Endothelial cell of hepatic sinusoid (primary cell): ENCODE results near the gene BSN.

Experiments
- in situ Hi-C: cut with HindIII; loops from 2 replicates; pipeline ENCODE4 v1.10.0; 2017; ENCODE audit warnings: low sequenced_read_pairs

The BSN gene

DNA sequence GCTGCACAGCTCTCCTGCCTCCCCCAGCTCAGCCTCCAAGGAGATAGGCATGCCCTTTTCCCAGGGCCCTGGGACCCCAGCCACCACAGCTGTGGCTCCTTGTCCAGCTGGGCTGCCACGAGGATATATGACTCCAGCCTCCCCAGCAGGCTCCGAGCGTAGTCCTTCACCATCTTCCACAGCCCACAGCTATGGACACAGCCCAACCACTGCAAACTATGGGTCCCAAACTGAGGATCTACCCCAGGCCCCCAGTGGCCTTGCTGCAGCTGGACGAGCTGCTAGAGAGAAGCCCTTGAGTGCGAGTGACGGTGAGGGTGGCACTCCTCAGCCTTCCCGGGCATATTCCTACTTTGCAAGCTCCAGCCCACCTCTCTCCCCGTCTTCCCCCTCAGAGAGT, 99.3 kb downstream of the BSN start:
- in situ Hi-C loops = no loop called here

GRCh38 chr3:49654176-49654825, 100.0 kb downstream of the BSN start:
- in situ Hi-C loops = no loop called here

GRCh38 chr3:49654955-49655556, 100.8 kb downstream of the BSN start:
- in situ Hi-C loops = no loop called here

- in situ Hi-C loops = no loop called here
Measured at GRCh38 chr3:49655731-49656285, 101.5 kb downstream of the BSN start.

GRCh38 chr3:49656541-49657112, 102.3 kb downstream of the BSN start:
- in situ Hi-C loops = no loop called here

DNA sequence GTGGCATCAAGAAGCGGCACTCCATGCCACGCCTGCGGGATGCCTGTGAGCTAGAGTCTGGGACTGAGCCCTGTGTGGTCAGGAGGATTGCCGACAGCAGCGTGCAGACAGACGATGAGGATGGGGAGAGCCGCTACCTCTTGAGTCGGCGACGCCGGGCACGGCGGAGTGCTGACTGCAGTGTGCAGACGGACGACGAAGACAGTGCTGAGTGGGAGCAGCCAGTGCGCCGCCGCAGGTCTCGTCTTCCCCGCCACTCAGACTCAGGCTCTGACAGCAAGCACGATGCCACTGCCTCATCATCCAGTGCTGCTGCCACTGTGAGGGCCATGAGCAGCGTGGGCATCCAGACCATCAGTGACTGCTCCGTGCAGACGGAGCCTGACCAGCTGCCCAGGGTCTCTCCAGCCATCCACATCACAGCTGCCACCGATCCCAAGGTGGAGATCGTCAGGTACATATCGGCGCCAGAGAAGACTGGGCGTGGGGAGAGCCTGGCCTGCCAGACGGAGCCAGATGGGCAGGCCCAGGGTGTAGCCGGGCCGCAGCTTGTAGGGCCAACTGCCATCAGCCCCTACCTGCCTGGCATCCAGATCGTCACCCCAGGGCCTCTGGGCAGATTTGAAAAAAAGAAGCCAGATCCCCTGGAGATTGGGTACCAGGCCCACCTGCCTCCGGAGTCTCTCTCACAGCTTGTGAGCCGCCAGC, 103.1 kb downstream of the BSN start:
- in situ Hi-C loops = no loop called here

- in situ Hi-C loops = no loop called here
Measured at GRCh38 chr3:49658711-49659110, 104.4 kb downstream of the BSN start.

DNA sequence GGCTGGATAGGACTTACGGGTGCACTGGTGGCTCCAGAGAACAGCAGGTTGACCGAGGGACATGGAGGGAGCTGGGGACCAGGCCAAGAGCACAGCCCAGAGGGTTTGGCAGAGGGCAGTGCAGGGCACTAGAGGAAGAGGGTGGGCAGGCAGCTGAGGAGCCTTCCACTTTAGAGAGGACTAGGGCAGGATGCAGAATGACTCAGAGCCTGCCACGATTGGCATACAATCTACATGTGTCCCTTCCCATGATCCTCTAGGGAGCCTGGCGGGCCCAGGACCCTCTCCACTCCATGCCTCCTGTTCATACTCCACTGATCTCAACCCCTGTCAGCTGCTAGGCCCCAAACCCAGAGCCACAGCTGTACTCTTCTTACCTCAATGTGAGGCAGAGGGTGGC, 105.5 kb downstream of the BSN start:
- in situ Hi-C loops = no loop called here

GRCh38 chr3:49661281-49661680, 107.0 kb downstream of the BSN start:
- in situ Hi-C loops = no loop called here

GRCh38 chr3:49662021-49662420, 107.7 kb downstream of the BSN start:
- in situ Hi-C loops = no loop called here

DNA sequence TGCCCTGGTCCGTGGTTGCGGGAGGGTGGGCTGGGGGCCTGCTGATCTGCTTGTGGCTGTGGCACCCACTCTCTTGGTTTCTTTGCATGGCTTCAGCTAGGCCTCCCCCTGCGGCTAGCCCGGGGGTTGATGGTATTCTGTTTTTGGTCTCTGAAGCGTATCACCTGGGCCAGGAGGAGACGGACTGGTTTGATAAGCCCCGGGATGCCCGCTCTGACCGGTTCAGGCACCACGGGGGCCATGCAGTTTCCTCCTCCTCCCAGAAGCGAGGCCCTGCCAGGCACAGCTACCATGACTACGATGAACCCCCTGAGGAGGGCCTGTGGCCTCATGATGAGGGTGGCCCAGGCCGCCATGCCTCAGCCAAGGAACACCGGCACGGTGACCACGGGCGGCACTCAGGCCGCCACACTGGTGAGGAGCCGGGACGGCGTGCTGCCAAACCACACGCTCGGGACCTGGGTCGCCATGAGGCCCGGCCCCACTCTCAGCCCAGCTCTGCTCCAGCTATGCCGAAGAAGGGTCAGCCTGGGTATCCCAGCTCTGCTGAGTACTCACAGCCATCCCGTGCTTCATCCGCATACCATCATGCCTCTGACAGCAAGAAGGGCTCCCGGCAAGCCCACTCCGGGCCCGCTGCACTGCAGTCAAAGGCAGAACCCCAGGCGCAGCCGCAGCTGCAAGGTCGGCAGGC, 108.6 kb downstream of the BSN start:
- in situ Hi-C loops = no loop called here

- in situ Hi-C loops = no loop called here
Measured at GRCh38 chr3:49663831-49664230, 109.6 kb downstream of the BSN start.

DNA sequence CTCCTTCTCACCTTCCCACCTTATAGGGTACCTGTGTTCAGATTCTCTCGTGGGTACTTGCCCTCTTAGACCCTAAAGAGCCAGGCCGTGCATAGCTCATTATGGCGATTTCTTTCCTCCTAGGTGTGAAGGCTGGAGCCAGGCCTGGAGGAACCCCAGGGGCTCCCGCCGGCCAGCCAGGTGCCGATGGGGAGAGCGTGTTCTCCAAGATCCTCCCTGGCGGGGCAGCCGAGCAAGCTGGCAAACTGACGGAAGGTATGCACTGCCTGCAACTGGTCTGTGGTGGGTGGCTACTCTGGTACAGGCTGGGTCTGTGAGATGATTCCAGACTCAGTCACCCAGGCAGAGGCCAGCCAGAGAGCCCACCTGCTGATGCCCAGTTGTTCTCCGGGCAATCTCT, 110.0 kb downstream of the BSN start:
- in situ Hi-C loops = no loop called here

GRCh38 chr3:49665822-49666519, 111.7 kb downstream of the BSN start:
- in situ Hi-C loops = no loop called here

- in situ Hi-C loops = no loop called here
Measured at GRCh38 chr3:49666592-49666991, 112.3 kb downstream of the BSN start.

DNA sequence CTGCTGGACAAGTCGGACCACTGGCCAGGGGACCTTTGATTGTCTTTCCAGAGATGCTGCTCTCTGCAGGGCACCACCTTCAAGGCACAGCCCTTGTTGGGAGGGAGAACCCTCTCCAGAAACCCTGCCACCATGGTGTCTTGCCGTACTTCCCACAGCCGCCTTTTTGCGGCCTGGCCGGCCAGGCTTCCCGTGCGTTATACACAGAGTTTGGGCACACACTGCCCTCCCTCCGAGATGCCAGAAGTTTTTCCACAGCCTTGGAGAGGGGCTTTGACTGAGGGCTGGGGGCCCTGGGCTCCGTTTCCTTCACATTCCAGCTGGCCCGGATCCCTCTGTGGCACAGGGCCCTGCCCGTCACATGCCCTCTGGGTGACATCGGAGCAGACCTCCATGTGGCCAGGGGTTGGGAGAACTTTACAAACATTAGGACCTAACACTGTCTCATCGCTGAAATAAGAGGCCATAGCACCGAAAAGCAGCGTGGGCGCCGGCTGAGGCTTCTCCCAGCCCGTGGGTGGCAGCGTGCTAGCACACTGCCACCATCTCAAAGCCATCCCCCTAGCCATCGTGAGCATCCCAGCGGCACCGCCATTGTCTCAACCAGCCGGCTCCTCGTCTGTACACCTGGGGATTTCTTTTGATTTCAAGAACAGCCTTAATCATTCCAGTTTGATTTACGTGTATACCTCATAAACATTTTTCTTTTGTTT, 113.6 kb downstream of the BSN start:
- in situ Hi-C loops = no loop called here

GRCh38 chr3:49668414-49668797, 114.1 kb downstream of the BSN start:
- in situ Hi-C loops = no loop called here

- in situ Hi-C loops = no loop called here
Measured at GRCh38 chr3:49668861-49669260, 114.6 kb downstream of the BSN start.

DNA sequence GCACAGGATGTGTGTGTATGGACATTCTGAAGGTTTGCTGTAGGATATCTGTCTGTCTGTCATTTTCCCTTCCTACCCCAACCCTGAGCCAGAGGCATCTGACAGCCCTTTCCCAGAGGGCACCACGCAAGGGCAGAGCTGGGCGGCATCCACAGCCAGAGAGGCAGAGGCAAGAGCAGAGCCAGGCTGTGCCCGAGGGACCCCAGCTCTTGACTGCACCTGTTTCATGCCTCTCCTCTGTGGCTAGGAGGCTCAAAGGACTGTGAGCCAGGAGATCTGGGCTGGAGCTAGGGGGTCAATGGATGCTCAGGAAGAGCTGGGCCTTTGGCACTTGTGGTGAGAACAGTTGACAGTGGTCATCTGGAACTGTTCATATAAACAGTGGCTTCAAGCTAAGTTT, 115.1 kb downstream of the BSN start:
- in situ Hi-C loops = no loop called here

- in situ Hi-C loops = loop anchor here (5.0 kb wide), 1 partner anchor 99 kb away; no protein-coding TSS in a partner anchor
Measured at GRCh38 chr3:49670940-49671290, 116.6 kb downstream of the BSN start.
